ENCODE data around the gene TNRC18. TPM values are rescaled to one million over a fixed set of nuclear protein-coding genes. Genes with fewer than 3 reads are reported as not detected.

Gene TNRC18
- total and polyA plus RNA-seq, 9 of the 15 experiments (the other 6 are each of a cell fraction or from before 2014, with no cell fraction given), result 0.03 to 43.2 (median 18.0) TPM

DNA sequence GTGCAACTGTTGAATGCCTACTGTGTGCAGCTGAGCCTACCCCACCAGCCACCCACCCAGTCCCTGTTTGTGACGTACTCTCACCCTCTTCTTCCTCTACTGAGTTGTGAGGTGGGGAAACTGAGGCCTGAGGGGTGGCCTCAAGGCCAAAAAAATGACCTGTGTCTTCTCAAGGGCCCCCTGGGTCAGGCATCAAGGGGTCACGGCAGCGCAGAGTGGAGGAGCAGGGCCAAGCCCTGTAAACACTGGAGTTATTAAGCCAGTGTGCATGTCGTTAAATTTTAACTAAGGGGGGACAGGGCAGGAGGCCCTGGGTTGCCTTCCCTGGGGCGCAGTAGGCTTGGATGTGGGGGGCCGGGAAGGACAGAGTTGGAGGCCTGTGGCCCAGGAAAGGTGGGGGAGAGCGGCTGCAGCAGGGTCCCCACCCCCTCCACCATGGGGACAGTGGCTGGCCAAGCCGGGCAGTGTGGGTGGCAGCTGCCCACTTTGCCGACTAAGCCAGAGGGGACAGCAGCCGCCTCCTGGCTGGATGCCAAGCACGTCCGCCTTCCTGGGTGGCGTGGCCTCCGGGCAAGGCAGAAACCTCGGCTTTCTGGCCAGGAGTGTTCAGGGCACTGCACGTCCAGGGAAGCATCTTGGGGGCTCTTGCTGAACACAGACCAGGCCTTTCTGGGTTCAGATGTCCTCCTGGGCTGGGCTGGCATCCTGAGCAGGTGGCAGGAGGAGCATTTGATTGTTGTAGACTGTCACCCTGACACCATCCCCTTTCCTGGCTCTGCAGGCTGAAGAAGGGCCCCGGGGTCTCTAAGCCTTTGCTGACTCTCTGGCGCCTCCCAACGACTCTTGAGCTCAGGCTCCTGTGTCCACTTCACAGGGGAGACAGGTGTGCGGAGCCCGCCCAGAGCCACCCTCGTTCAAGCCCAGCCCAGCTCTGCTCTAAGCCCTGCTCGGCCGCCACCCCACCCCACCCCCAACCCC, 139.0 kb downstream of the TNRC18 start (continued):
- no peak for TF ChIP-seq MLLT1 (IDR thresholded peaks at IDR 0.05)
- no peak for TF ChIP-seq ZNF778 (CRISPR knock-in tag; IDR thresholded peaks at IDR 0.05)
- TF ChIP-seq KLF1 (tag; IDR thresholded peaks at IDR 0.05), result no peak
- peak; percentile 74; the same call in 1 of the 2 replicates for TF ChIP-seq ZBTB7A (IDR thresholded peaks at IDR 0.05; ENCODE audit: borderline replicate concordance, control insufficient read depth, low read depth, low read length)
- peak; percentile 86 for TF ChIP-seq NFIC (IDR thresholded peaks at IDR 0.05)

- Histone ChIP-seq H3K9me3 (replicated peaks; ENCODE audit: control insufficient read depth, insufficient read depth, low read depth, low read length) (no peaks in the 10 kb centered on the region), H2AFZ (ENCODE audit: low read depth, low read length) (no peak overlapping the region), H3K4me1 (replicated peaks in 1 of 2; ENCODE audit: control insufficient read depth in 2 of 2, insufficient read depth in 2 of 2, low read length in 2 of 2) (peaks cover 0 to 22% of the 10 kb centered on the region in 2 experiments; a peak in 2 of 5 replicates), H3K9ac (ENCODE audit: insufficient read depth in 1 of 2, low read depth in 2 of 2, low read length in 2 of 2) (peak overlapping the region in 1 of 2 experiments; percentile 52; a peak in 2 of 4 replicates), H3K4me3 (peak overlapping the region; percentile 31), H3K36me3 (ENCODE audit: control insufficient read depth, insufficient read depth, low read length) (no peaks in the 10 kb centered on the region), H4K20me1 (replicated peaks; ENCODE audit: control insufficient read depth, insufficient read depth, low read length) (no peaks in the 10 kb centered on the region), H3K4me2 (ENCODE audit: insufficient read depth, low read length) (no peak overlapping the region), H3K27me3 (ENCODE audit: control insufficient read depth in 2 of 2, insufficient read depth in 2 of 2, low read length in 2 of 2) (peaks cover 3 to 9% of the 10 kb centered on the region in 2 experiments; a peak in 3 of 5 replicates), H3K27ac (ENCODE audit: extremely low read depth, low read depth, low read length) (no peak overlapping the region), H3K9me1 (ENCODE audit: control insufficient read depth, insufficient read depth, low read length) (no peaks in the 10 kb centered on the region), H3K79me2 (ENCODE audit: control insufficient read depth, insufficient read depth, low read length) (no peaks in the 10 kb centered on the region)
- intact Hi-C loops (cut with micrococcal nuclease) (no loop called here), in situ Hi-C loops (cut with MboI) (no loop called here)
- WGBS (ENCODE audit: insufficient coverage, low coverage, missing lambda C conversion rate), result 32% methylated on average over 22 of the region's 46 CpGs
- ATAC-seq (no peak), FAIRE-seq (no peak), DNase-seq (ENCODE audit: extremely low read depth in 1 of 4, low spot score in 3 of 4) (peak in 2 of 4 experiments; percentile 33 to 36)
- ChIA-PET POLR2A (no interaction called here), CTCF (ENCODE audit: low intra/inter-chr PET ratio) (no interaction called here)
- TF ChIP-seq ZNF124 (CRISPR knock-in tag; IDR thresholded peaks at IDR 0.05) (no peak), ZNF263 (CRISPR knock-in tag; IDR thresholded peaks at IDR 0.05; ENCODE audit: borderline replicate concordance) (peak; percentile 13; the same call in 1 of the 2 replicates), FOXK1 (CRISPR knock-in tag; IDR thresholded peaks at IDR 0.05; ENCODE audit: borderline replicate concordance) (no peak), ERF (CRISPR knock-in tag; IDR thresholded peaks at IDR 0.05) (no peak), SNIP1 (IDR thresholded peaks at IDR 0.05; ENCODE audit: low read depth) (no peak), ZNF507 (tag; conservative IDR thresholded peaks at IDR 0.05) (no peak), CHD1 (IDR thresholded peaks at IDR 0.05; ENCODE audit: low read length) (no peak)
- TF ChIP-seq, protein P1, sequence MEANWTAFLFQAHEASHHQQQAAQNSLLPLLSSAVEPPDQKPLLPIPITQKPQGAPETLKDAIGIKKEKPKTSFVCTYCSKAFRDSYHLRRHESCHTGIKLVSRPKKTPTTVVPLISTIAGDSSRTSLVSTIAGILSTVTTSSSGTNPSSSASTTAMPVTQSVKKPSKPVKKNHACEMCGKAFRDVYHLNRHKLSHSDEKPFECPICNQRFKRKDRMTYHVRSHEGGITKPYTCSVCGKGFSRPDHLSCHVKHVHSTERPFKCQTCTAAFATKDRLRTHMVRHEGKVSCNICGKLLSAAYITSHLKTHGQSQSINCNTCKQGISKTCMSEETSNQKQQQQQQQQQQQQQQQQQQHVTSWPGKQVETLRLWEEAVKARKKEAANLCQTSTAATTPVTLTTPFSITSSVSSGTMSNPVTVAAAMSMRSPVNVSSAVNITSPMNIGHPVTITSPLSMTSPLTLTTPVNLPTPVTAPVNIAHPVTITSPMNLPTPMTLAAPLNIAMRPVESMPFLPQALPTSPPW (CRISPR knock-in tag; IDR thresholded peaks at IDR 0.05), result peak; percentile 13; the same call in 1 of the 2 replicates
- TF ChIP-seq, protein P2, sequence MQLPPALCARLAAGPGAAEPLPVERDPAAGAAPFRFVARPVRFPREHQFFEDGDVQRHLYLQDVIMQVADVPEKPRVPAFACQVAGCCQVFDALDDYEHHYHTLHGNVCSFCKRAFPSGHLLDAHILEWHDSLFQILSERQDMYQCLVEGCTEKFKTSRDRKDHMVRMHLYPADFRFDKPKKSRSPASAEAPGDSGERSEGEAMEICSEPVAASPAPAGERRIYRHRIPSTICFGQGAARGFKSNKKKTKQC (CRISPR knock-in tag; IDR thresholded peaks at IDR 0.05), result no peak
- BruUV-seq (replicated peaks), result no TSS peak
These were observed 140.0 kb downstream of the TNRC18 start for GRCh38 chr7:5283421-5284303.
